Measurements from ENCODE around the gene FFAR4.

Gene FFAR4

GRCh38 chr10:93600446-93601145, 34.1 kb downstream of the FFAR4 start:
- no peak for TF ChIP-seq CTCF (IDR thresholded peaks at IDR 0.05; ENCODE audit: insufficient read depth, missing control alignments)
- DNase-seq (ENCODE audit: insufficient read length, low spot score) (no peak), FAIRE-seq (no peak)

- FAIRE-seq, result no peak
- no peak for TF ChIP-seq CTCF (IDR thresholded peaks at IDR 0.05; ENCODE audit: insufficient read depth, missing control alignments)
Measured at GRCh38 chr10:93601146-93601773, 34.8 kb downstream of the FFAR4 start, which contains the start of gene RBP4. RBP4 (minus strand) TSS chr10:93601235; CDS start chr10:93601028, 207 bp downstream.

GRCh38 chr10:93601774-93602162, 35.3 kb downstream of the FFAR4 start:
- DNase-seq (ENCODE audit: insufficient read length, low spot score), result no peak
- no peak for TF ChIP-seq CTCF (IDR thresholded peaks at IDR 0.05; ENCODE audit: insufficient read depth, missing control alignments)
- FAIRE-seq, result no peak

More at GRCh38 chr10:93601146-93601773, 34.8 kb downstream of the FFAR4 start, which contains the start of gene RBP4:
- no peak for DNase-seq (ENCODE audit: insufficient read length, low spot score)

- TF ChIP-seq CTCF (IDR thresholded peaks at IDR 0.05; ENCODE audit: insufficient read depth, missing control alignments), result no peak
- DNase-seq (ENCODE audit: insufficient read length, low spot score), result no peak
- FAIRE-seq, result no peak
Measured at GRCh38 chr10:93603023-93603422, 36.6 kb downstream of the FFAR4 start.

GRCh38 chr10:93604146-93604545, 37.7 kb downstream of the FFAR4 start:
- DNase-seq (ENCODE audit: insufficient read length, low spot score) (no peak), FAIRE-seq (no peak)
- TF ChIP-seq CTCF (IDR thresholded peaks at IDR 0.05; ENCODE audit: insufficient read depth, missing control alignments), result no peak

GRCh38 chr10:93608421-93608820, 42.0 kb downstream of the FFAR4 start:
- no peak for TF ChIP-seq CTCF (IDR thresholded peaks at IDR 0.05; ENCODE audit: insufficient read depth, missing control alignments)
- no peak for FAIRE-seq
- no peak for DNase-seq (ENCODE audit: insufficient read length, low spot score)

GRCh38 chr10:93612311-93612710, 45.8 kb downstream of the FFAR4 start, which contains the start of gene PDE6C:
PDE6C (plus strand) TSS chr10:93612537; CDS start chr10:93612726, 189 bp downstream.
- TF ChIP-seq CTCF (IDR thresholded peaks at IDR 0.05; ENCODE audit: insufficient read depth, missing control alignments), result no peak
- FAIRE-seq (peak; percentile 85), DNase-seq (ENCODE audit: insufficient read length, low spot score) (peak; percentile 34)
